HUDEP-2 (cell line): Measurements from ENCODE around the gene TTBK1.
A peak's percentile ranks its signal among the peaks of the same experiment; 100 is the strongest.
"Not testable (repeated sequence)": the region's sequence is repeated elsewhere in the genome, so short reads cannot be mapped to it uniquely, and the experiment has no call there.

Experiments used
- DNase-seq, 76 experiments: peaks; one replicate each; lab custom pipeline; 2025; ENCODE audit not compliant: unreplicated experiment in 76 of 76; lab: John Stamatoyannopoulos, UW

TTBK1 gene

DNA sequence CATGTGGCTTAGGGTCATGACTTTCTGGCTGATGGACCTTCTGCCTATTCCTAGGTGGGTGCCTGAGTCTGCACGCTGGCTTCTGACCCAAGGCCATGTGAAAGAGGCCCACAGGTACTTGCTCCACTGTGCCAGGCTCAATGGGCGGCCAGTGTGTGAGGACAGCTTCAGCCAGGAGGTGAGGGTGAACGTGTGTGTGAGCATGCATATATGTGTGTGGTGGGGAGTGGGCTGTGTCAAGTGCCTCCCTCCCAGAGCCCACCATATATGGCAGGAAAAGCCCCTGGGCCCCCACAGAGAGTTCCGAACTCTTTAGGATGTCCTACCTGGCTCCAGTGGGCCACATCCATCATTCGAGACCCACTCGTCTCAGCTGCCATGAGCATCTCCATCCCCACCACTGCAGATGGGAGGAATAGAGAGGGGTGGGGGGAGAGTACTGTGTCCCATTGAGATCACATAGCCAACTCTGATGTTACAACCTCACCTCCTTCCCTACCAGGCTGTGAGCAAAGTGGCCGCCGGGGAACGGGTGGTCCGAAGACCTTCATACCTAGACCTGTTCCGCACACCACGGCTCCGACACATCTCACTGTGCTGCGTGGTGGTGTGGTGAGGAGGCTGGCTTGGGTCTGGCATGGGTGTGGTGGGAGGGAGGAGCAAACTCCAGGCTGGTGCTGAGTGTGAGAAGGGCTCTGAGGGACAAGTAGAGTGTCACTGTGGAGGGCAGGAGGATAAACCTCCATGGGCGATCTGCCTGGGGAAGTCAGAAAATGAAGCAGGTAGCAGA is 58.0 kb downstream of the TTBK1 start:
- DNase-seq, result no peak

- DNase-seq, result no peak
These were observed 58.8 kb downstream of the TTBK1 start for GRCh38 chr6:43302126-43302525.

DNA sequence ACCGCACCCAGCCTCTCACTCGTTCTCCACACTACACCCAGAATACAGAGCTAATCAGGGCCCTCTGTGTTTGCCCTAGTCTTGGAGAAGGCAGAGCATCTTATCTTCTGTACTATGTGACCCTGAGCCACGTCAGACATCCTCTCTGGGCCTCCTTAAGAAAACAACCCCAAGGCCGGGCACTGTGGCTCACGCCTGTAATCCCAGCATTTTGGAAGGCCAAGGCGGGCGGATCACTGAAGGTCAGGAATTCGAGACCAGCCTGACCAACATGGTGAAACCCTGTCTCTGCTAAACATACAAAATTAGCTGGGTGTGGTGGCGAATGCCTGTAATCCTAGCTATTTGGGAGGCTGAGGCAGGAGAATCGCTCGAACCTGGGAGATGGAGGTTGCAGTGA is 59.7 kb downstream of the TTBK1 start:
- not testable (repeated sequence) for DNase-seq

DNA sequence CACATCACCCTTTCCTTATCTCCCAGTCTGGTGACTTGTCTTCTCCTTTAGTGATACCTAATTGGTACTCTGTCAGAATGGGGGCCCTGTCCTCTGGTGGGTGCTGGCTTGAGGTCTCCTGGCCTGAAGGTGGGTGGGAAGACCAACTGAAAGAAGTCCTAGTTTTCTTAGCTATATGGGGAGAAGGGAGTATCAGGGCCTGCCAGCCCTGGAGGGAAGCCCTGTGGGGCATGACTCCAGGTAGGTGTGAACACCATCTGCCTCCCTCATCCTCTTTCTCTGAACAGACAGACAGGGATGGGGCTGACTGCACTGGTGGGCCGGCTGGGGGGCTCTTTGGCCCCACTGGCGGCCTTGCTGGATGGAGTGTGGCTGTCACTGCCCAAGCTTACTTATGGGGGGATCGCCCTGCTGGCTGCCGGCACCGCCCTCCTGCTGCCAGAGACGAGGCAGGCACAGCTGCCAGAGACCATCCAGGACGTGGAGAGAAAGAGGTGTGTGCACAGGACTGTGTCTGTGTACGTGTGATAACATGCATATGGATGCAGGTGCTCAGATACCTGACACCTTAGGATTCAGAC is 60.6 kb downstream of the TTBK1 start:
- DNase-seq, result no peak

GRCh38 chr6:43304361-43304760 is 61.1 kb downstream of the TTBK1 start:
- DNase-seq, result no peak

GRCh38 chr6:43304882-43305281 is 61.6 kb downstream of the TTBK1 start:
- no peak for DNase-seq

GRCh38 chr6:43306086-43306485 is 62.8 kb downstream of the TTBK1 start:
- no peak for DNase-seq

DNA sequence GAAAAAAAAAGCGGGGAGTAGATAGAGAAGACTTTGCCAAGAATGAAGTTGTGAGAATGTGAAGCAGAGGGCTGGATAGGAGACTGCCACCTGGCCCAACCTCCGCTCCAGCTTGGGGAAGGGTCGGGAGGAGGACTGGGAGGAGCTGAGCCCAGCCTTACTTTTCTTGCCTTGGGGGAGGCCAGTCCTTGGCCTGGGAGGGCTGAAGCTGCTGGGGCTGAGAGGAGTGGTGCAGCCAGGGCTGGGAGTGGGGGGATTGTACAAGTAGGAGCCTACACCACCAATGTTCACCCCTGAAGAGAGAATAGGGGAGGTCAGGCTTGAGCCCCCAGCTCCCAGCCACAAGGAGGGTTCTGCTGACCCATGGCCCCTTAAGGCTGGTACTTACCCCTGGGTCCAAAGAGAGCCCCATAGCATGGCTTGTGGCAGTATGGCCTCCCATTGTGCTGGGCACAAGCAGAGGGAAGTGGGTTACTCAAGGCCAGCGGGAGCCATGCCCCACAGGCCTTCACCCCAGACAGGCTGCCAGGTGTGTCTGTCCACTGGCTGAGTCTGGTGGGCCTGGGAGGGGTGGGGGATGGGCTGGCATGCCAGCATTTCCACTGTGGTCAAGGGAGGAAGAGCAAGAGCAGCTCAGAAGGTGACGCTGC is 64.3 kb downstream of the TTBK1 start:
- DNase-seq, result no peak

GRCh38 chr6:43308101-43308989 is 65.1 kb downstream of the TTBK1 start, which contains the start of gene CRIP3:
TSS of gene CRIP3 (minus strand) at chr6:43308826. CDS start at chr6:43308792, 34 bp downstream.
- DNase-seq, result peak in 33 of 76 experiments; percentile 15 to 61 (median 33)

GRCh38 chr6:43308990-43309477 is 65.8 kb downstream of the TTBK1 start:
- DNase-seq, result no peak

DNA sequence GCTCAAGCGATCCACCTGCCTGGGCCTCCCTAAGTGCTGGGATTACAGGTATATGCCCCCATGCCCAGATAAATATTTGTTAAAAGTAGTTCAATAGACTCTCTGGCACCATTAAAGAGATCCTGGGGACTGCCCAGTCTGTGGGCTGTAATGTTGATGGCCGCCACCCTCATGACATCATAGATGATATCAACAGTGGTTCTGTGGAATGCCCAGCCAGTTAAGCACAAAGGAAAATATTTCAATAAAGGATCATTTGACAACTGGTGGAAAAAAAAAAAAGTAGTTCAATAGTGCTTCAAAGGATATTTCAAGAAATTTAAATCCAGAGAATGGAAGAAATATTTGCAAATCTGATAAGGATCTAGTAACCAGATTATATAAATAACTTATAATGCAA is 66.9 kb downstream of the TTBK1 start:
- no peak for DNase-seq

- peak in 1 of 76 experiments; percentile 17 for DNase-seq
These were observed 67.3 kb downstream of the TTBK1 start for GRCh38 chr6:43310624-43311023.

DNA sequence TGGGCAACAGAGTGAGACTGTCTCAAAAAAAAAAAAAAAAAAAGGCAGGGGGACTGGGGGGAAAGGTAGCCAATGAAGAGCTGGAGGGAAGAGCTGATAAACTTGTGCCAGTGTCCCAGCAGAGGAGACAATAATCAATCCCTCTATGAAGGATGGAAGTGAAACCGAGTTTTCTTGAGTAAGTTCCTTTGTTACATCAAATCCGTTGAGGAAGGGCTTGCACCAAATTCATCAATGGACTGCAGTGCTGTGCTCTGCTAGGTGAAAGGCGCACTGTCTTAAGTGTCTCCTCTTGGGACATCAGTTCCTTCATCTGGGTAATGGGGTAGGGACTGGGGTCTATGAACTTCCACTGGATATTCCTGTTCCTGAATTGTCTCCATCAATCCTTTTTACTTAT is 68.4 kb downstream of the TTBK1 start:
- no peak for DNase-seq

GRCh38 chr6:43313813-43314212 is 70.5 kb downstream of the TTBK1 start:
- DNase-seq, result no peak

DNA sequence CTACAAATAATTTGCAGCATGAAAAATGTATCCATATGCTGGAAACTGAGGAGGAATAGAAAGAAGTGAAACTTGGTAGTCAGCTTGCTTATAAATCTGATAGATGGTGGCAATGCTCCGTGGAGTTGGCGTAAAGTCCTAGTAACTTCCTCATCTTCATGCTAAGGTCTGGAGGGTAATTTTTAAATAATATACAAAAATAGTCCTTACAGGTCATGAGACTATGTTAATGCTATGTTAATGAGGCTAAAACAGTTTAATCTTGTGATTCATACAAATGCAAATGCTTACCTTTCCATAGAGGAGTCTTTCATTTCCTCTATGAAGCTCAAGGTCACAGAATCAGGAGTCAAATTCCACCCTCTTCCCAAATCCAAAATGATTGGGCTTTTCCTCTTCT is 74.7 kb downstream of the TTBK1 start:
- no peak for DNase-seq

DNA sequence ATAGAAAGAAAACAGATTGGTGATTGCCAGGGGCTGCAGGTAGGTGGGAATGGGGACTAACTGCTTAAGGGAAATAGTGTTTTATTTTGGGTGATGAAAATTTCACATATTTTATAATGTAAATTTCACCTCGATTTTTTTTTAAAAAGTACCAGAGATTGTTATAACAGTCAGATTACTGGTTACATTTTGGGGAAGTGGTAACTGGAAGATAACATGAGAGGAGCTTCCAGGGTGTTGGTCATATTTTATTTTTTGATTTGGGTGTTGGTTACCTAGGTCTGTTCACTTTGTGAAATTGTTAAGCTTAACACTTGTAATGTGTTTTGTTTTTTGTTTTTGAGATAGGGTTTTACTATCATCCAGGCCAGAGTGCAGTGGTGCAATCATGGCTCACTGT is 82.6 kb downstream of the TTBK1 start:
- no peak for DNase-seq

GRCh38 chr6:43328528-43328927 is 85.2 kb downstream of the TTBK1 start:
- DNase-seq, result peak in 2 of 76 experiments; percentile 19 to 23

DNA sequence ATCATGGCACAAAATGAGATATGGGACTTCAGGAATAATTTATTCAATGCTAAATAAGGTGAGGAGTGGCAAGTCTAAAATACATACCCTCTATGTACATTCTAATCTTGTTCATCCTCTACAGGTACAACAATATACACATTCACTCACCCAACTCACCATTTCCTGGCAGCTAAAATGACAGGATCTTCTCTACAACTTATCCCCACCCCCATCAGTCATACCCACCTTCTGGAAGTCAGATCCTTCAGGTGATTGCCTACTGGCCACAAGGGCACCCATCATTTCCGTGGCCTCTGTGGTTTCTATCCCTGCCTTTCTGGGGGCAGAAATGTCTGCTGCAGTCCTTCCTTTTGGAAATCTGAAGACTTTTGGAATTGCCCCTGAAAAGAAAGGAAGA is 88.2 kb downstream of the TTBK1 start:
- no peak for DNase-seq

GRCh38 chr6:43331891-43332290 is 88.6 kb downstream of the TTBK1 start:
- DNase-seq, result no peak

DNA sequence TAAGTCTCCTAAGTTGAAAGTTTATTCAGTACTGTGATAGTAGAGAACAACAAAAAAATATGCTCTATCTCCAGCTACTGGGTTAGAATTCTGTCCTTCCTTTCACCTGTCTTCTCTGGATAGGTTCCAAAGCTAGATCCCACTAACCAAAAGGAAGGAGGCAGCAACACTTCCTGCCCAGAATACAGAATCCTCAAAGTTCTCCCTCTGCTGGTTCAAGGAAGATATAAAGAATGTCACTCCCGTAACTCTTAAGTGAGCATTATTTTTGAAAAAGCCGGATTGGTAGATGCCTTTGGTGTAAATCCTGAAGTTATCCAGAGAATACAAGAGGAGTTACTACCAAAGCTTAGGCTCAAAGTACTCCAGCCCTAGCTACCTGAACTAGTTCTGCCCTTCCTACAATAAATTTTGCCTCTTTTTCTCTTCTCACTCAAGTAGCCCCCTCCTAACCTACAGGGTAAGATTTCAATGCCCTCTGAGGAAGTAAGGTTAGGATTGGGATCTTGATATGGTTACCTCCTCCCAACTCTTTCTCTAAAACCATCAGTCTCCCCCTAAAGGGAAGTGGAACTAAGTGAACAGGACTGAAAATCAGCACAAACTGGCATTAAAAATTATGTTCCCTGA is 91.3 kb downstream of the TTBK1 start:
- DNase-seq, result peak in 21 of 76 experiments; percentile 5 to 56 (median 36)
